Measurements from ENCODE around the gene GAS6.

GRCh38 chr13:113802090-113802531, 61.8 kb downstream of the GAS6 start:
- no peak for TF ChIP-seq SRF (IDR thresholded peaks at IDR 0.05; ENCODE audit: low read depth)
- TF ChIP-seq, protein P1, sequence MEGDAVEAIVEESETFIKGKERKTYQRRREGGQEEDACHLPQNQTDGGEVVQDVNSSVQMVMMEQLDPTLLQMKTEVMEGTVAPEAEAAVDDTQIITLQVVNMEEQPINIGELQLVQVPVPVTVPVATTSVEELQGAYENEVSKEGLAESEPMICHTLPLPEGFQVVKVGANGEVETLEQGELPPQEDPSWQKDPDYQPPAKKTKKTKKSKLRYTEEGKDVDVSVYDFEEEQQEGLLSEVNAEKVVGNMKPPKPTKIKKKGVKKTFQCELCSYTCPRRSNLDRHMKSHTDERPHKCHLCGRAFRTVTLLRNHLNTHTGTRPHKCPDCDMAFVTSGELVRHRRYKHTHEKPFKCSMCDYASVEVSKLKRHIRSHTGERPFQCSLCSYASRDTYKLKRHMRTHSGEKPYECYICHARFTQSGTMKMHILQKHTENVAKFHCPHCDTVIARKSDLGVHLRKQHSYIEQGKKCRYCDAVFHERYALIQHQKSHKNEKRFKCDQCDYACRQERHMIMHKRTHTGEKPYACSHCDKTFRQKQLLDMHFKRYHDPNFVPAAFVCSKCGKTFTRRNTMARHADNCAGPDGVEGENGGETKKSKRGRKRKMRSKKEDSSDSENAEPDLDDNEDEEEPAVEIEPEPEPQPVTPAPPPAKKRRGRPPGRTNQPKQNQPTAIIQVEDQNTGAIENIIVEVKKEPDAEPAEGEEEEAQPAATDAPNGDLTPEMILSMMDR (IDR thresholded peaks at IDR 0.05 in 2 of 3, conservative IDR thresholded peaks at IDR 0.05 in 1 of 3; ENCODE audit: borderline replicate concordance in 1 of 3, insufficient read depth in 1 of 3, low read depth in 2 of 3, low read length in 2 of 3): no peak
- no peak for TF ChIP-seq EZH2 (IDR thresholded peaks at IDR 0.05)
- no peak for TF ChIP-seq MAX (IDR thresholded peaks at IDR 0.05)

Data from HCT116 (cell line).